Skeletal muscle satellite cell (primary cell): ENCODE data around the gene GRID1.

Experiments used
- H3K27me3 ChIP-seq: 2 replicates; pipeline ENCODE4 v1.7.0; 2013; ENCODE audit warnings: low read length; ENCODE audit not compliant: control insufficient read depth, insufficient read depth
- H3K36me3 ChIP-seq: 2 replicates; pipeline ENCODE4 v1.7.0; 2013; ENCODE audit warnings: mild to moderate bottlenecking, control low read depth, low read length; ENCODE audit not compliant: insufficient read depth
- H3K4me1 ChIP-seq: 2 replicates; pipeline ENCODE4 v1.7.0; 2013; ENCODE audit warnings: low read length; ENCODE audit not compliant: control insufficient read depth, insufficient read depth
- H3K4me2 ChIP-seq: 2 replicates; pipeline ENCODE4 v1.7.0; 2013; ENCODE audit warnings: mild to moderate bottlenecking, low read length
- H3K4me3 ChIP-seq: 2 replicates; pipeline ENCODE4 v1.7.0; 2013; ENCODE audit warnings: low read length
- H3K9ac ChIP-seq: 2 replicates; pipeline ENCODE4 v1.7.0; 2013; ENCODE audit warnings: mild to moderate bottlenecking, low read depth, low read length, moderate library complexity
- H3K9me3 ChIP-seq: replicated peaks from 2 replicates; pipeline ENCODE4 v1.7.0; 2013; ENCODE audit warnings: mild to moderate bottlenecking, control low read depth, low read length

The GRID1 gene

GRCh38 chr10:86167121-86167761 lies 199.4 kb downstream of the GRID1 start:
- Histone ChIP-seq H3K4me2 (no peak overlapping the region), H3K9ac (no peak overlapping the region), H3K36me3 (no peaks in the 10 kb centered on the region), H3K27me3 (no peaks in the 10 kb centered on the region), H3K4me3 (no peak overlapping the region), H3K9me3 (peaks cover 4% of the 10 kb centered on the region), H3K4me1 (no peaks in the 10 kb centered on the region)

- no peak overlapping the region for H3K4me3 ChIP-seq
These were observed 200.9 kb downstream of the GRID1 start for GRCh38 chr10:86165666-86166065.

GRCh38 chr10:86164960-86165630 lies 201.5 kb downstream of the GRID1 start:
- H3K4me3 ChIP-seq: no peak overlapping the region
- H3K9me3 ChIP-seq: peaks cover 4% of the 10 kb centered on the region
- H3K36me3 ChIP-seq: no peaks in the 10 kb centered on the region
- no peak overlapping the region for H3K9ac ChIP-seq
- H3K4me1 ChIP-seq: no peaks in the 10 kb centered on the region
- no peak overlapping the region for H3K4me2 ChIP-seq
- H3K27me3 ChIP-seq: no peaks in the 10 kb centered on the region

More at GRCh38 chr10:86165666-86166065, 200.9 kb downstream of the GRID1 start:
- Histone ChIP-seq H3K4me2 (no peak overlapping the region), H3K9ac (no peak overlapping the region), H3K9me3 (peaks cover 4% of the 10 kb centered on the region), H3K4me1 (no peaks in the 10 kb centered on the region), H3K36me3 (no peaks in the 10 kb centered on the region), H3K27me3 (no peaks in the 10 kb centered on the region)

- Histone ChIP-seq H3K4me2 (no peak overlapping the region), H3K4me3 (no peak overlapping the region), H3K4me1 (no peaks in the 10 kb centered on the region), H3K9me3 (peaks cover 4% of the 10 kb centered on the region), H3K36me3 (no peaks in the 10 kb centered on the region), H3K9ac (no peak overlapping the region), H3K27me3 (no peaks in the 10 kb centered on the region)
These were observed 202.3 kb downstream of the GRID1 start for GRCh38 chr10:86164174-86164774.

- no peak overlapping the region for H3K4me3 ChIP-seq
- H3K4me2 ChIP-seq: no peak overlapping the region
- H3K9me3 ChIP-seq: peaks cover 4% of the 10 kb centered on the region
- H3K36me3 ChIP-seq: no peaks in the 10 kb centered on the region
- no peaks in the 10 kb centered on the region for H3K27me3 ChIP-seq
- no peak overlapping the region for H3K9ac ChIP-seq
- H3K4me1 ChIP-seq: no peaks in the 10 kb centered on the region
These were observed 202.9 kb downstream of the GRID1 start for GRCh38 chr10:86163522-86164173.

- Histone ChIP-seq H3K9me3 (peaks cover under 1% of the 10 kb centered on the region), H3K27me3 (no peaks in the 10 kb centered on the region), H3K4me1 (no peaks in the 10 kb centered on the region), H3K4me2 (no peak overlapping the region), H3K36me3 (no peaks in the 10 kb centered on the region), H3K4me3 (no peak overlapping the region), H3K9ac (no peak overlapping the region)
These were observed 203.7 kb downstream of the GRID1 start for GRCh38 chr10:86162696-86163400.

- no peak overlapping the region for H3K9ac ChIP-seq
- H3K4me3 ChIP-seq: no peak overlapping the region
- H3K36me3 ChIP-seq: no peaks in the 10 kb centered on the region
- H3K27me3 ChIP-seq: no peaks in the 10 kb centered on the region
- H3K4me1 ChIP-seq: no peaks in the 10 kb centered on the region
- H3K4me2 ChIP-seq: no peak overlapping the region
- H3K9me3 ChIP-seq: no peaks in the 10 kb centered on the region
These were observed 204.6 kb downstream of the GRID1 start for GRCh38 chr10:86162036-86162435.

- H3K4me3 ChIP-seq: no peak overlapping the region
- no peak overlapping the region for H3K4me2 ChIP-seq
- no peak overlapping the region for H3K9ac ChIP-seq
- no peaks in the 10 kb centered on the region for H3K9me3 ChIP-seq
- no peaks in the 10 kb centered on the region for H3K4me1 ChIP-seq
- H3K27me3 ChIP-seq: no peaks in the 10 kb centered on the region
- H3K36me3 ChIP-seq: no peaks in the 10 kb centered on the region
These were observed 205.6 kb downstream of the GRID1 start for GRCh38 chr10:86160890-86161585.

GRCh38 chr10:86159797-86160196 lies 206.8 kb downstream of the GRID1 start:
- Histone ChIP-seq H3K4me3 (no peak overlapping the region), H3K9ac (no peak overlapping the region), H3K4me1 (no peaks in the 10 kb centered on the region), H3K27me3 (no peaks in the 10 kb centered on the region), H3K4me2 (no peak overlapping the region), H3K9me3 (no peaks in the 10 kb centered on the region), H3K36me3 (no peaks in the 10 kb centered on the region)

GRCh38 chr10:86155054-86155921 lies 211.3 kb downstream of the GRID1 start:
- Histone ChIP-seq H3K9me3 (no peaks in the 10 kb centered on the region), H3K36me3 (no peaks in the 10 kb centered on the region), H3K4me1 (no peaks in the 10 kb centered on the region), H3K4me2 (no peak overlapping the region), H3K9ac (no peak overlapping the region), H3K4me3 (no peak overlapping the region), H3K27me3 (no peaks in the 10 kb centered on the region)
